Nephron progenitor cell (in vitro differentiated cells): ENCODE results near the gene KIAA0586.

Experiments
- DNase-seq: peaks from one replicate; pipeline ENCODE4 v3.0.0; 2021
- H3K27ac Mint-ChIP-seq: 2 replicates; pipeline ENCODE4 v1.8.0; 2021; ENCODE audit warnings: mild to moderate bottlenecking, moderate library complexity, mixed read lengths
- H3K27me3 Mint-ChIP-seq: 2 replicates; pipeline ENCODE4 v1.8.0; 2021; ENCODE audit warnings: mild to moderate bottlenecking, low read depth, mixed read lengths; ENCODE audit not compliant: poor library complexity
- H3K36me3 Mint-ChIP-seq: 2 replicates; pipeline ENCODE4 v1.8.0; 2021; ENCODE audit warnings: low read depth, mixed read lengths
- H3K4me1 Mint-ChIP-seq: 2 replicates; pipeline ENCODE4 v1.8.0; 2021; ENCODE audit warnings: mixed read lengths
- H3K4me3 Mint-ChIP-seq: 2 replicates; pipeline ENCODE4 v1.8.0; 2021; ENCODE audit warnings: mild to moderate bottlenecking, moderate library complexity, mixed read lengths
- H3K9me3 Mint-ChIP-seq: 2 replicates; pipeline ENCODE4 v1.8.0; 2021; ENCODE audit warnings: mild to moderate bottlenecking, moderate library complexity, mixed read lengths
- TF ChIP-seq, protein P1 (sequence below): fragments of 200-600 bp; sonication (generic); IDR thresholded peaks from 2 replicates; pipeline ENCODE4 v1.5.0; 2021; ENCODE audit warnings: antibody characterized with exemption

KIAA0586 gene

DNA sequence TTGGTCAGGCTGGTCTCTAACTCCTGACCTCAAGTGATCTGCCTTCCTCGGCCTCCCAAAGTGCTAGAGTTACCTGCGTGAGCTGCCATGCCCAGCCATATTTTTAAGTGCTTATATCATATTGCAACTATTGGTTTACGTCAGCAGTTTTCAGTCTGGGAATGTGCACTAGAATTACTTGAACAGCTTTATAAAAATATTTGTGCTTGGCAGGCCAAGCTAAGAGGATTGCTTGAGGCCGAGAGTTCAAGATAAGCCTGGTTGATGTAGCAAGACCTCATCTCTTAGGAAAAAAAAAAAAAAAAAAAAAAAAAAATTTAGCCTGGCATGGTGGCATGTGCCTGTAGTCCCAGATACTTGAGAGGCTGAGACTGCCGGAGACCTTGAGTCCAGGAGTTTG lies 17.1 kb downstream of the KIAA0586 start:
- TF ChIP-seq, protein P1, sequence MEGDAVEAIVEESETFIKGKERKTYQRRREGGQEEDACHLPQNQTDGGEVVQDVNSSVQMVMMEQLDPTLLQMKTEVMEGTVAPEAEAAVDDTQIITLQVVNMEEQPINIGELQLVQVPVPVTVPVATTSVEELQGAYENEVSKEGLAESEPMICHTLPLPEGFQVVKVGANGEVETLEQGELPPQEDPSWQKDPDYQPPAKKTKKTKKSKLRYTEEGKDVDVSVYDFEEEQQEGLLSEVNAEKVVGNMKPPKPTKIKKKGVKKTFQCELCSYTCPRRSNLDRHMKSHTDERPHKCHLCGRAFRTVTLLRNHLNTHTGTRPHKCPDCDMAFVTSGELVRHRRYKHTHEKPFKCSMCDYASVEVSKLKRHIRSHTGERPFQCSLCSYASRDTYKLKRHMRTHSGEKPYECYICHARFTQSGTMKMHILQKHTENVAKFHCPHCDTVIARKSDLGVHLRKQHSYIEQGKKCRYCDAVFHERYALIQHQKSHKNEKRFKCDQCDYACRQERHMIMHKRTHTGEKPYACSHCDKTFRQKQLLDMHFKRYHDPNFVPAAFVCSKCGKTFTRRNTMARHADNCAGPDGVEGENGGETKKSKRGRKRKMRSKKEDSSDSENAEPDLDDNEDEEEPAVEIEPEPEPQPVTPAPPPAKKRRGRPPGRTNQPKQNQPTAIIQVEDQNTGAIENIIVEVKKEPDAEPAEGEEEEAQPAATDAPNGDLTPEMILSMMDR: no peak
- no peak for DNase-seq
- no peaks in the 10 kb centered on the region for H3K27me3 Mint-ChIP-seq
- H3K36me3 Mint-ChIP-seq: peaks cover 50% of the 10 kb centered on the region
- H3K27ac Mint-ChIP-seq: no peak overlapping the region
- no peak overlapping the region for H3K4me3 Mint-ChIP-seq
- H3K4me1 Mint-ChIP-seq: no peaks in the 10 kb centered on the region
- H3K9me3 Mint-ChIP-seq: no peaks in the 10 kb centered on the region

DNA sequence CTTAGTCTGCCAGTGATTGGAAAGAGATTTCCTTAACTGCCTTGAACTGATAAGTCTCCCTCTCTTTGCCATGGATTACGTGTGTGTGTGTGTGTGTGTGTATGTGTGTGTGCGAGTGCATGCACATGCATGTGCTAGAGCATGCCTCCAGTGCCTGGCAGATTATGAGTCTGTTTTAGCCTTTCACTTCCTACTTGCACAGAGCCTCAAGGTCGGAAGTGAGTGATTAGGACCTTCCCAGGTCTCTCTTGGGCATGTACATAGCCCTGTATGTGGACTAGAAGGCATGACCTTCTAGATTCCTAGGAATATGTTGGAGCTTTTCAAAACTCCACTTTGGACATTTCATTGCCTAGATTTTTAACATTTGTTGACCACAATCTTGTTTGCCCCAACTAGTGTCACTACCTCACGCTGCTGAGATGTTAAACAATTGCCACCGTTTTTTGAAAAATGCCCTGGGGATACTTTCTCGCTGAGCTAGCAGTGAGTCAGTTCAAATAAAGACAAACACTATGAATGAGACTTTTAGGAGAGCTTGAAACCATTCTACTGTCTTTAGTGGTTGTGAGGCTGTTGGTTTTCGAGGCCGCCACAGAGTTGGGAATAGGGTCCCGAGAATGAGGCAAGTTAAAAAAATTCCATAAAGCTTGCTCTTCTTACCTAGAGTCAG lies 28.2 kb downstream of the KIAA0586 start:
- Mint-ChIP-seq H3K36me3 (peaks cover 76% of the 10 kb centered on the region), H3K4me1 (no peaks in the 10 kb centered on the region), H3K4me3 (no peak overlapping the region), H3K9me3 (no peaks in the 10 kb centered on the region), H3K27me3 (no peaks in the 10 kb centered on the region), H3K27ac (peak overlapping the region; percentile 33)
- DNase-seq: no peak
- TF ChIP-seq, protein P1: no peak

DNA sequence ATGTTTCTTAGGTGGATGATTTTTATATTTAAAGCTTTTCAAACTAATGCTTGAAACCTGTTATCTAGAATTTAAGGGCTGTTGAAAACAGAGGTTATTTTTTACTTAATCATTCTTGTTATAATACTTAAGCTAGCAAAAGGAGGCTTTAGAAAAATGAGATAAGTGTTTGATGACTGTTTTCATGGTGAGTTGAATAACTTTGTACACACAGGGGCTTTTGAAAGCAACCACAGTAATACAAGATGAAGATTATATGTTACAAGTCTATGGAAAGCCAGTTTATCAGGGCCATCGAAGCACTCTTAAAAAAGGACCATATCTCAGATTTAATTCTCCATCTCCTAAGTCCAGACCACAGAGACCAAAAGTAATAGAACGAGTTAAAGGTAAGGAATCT lies 33.3 kb downstream of the KIAA0586 start:
- TF ChIP-seq, protein P1: no peak
- H3K27me3 Mint-ChIP-seq: no peaks in the 10 kb centered on the region
- no peaks in the 10 kb centered on the region for H3K9me3 Mint-ChIP-seq
- H3K4me1 Mint-ChIP-seq: no peaks in the 10 kb centered on the region
- no peak overlapping the region for H3K27ac Mint-ChIP-seq
- no peak overlapping the region for H3K4me3 Mint-ChIP-seq
- peaks cover 59% of the 10 kb centered on the region for H3K36me3 Mint-ChIP-seq
- DNase-seq: no peak

DNA sequence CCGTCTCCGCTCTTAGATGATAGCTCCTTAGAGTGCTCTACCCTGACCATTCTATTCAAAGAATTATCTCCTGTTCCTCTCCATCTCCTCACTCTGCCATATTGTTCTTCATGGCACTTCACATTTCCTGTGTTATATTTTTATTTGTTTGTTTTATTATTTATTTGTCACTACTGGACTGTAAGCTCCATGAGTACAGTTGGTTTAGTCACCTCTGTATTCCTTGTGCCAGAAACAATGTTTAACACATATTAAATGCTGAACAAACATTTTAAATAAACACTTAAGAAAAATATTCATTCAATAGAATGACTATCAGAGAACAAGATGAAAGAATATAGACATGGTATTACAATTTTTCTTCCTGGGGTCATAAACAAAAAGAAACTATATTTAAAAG lies 35.6 kb downstream of the KIAA0586 start:
- H3K9me3 Mint-ChIP-seq: no peaks in the 10 kb centered on the region
- TF ChIP-seq, protein P1: no peak
- peaks cover 64% of the 10 kb centered on the region for H3K36me3 Mint-ChIP-seq
- H3K4me3 Mint-ChIP-seq: no peak overlapping the region
- H3K4me1 Mint-ChIP-seq: no peaks in the 10 kb centered on the region
- H3K27me3 Mint-ChIP-seq: no peaks in the 10 kb centered on the region
- no peak overlapping the region for H3K27ac Mint-ChIP-seq
- DNase-seq: no peak

DNA sequence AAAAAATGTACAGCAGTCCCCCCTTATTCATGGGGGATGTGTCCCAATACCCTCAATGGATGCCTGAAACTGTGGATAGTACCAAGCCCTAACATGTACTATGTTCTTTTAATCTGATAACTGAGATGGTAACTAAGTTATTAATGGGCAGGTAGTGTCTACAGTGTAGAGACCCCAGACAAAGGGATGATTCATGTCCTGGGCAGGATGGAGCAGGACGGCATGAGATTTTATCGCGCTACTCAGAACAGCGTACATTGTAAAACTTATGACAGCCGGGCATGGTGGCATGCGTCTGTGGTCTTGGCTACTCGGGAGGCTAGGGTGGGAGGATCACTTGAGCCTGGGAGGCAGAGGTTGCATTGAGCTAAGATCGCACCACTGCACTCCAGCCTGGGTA lies 37.1 kb downstream of the KIAA0586 start:
- DNase-seq: no peak
- Mint-ChIP-seq H3K9me3 (no peaks in the 10 kb centered on the region), H3K27me3 (no peaks in the 10 kb centered on the region), H3K27ac (no peak overlapping the region), H3K4me1 (no peaks in the 10 kb centered on the region), H3K36me3 (peaks cover 71% of the 10 kb centered on the region), H3K4me3 (no peak overlapping the region)
- TF ChIP-seq, protein P1: no peak

DNA sequence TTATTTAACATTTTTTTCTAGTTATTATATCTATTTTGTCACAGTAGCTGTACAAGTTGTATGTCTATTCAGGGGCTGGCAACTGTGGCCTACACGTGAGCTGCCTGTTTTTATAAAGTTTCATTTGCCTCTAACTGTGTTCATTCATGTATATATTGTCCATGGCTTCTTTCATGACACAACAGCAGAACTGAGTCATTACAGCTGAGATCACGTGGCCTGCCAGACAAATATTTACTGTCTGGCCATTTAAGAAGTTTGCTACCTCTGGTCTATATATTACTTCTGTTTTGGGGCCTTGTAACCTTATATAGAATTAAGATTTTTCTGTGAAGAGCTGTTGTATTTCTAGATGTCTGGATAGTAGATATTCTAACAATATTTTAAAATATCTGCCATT lies 37.9 kb downstream of the KIAA0586 start:
- H3K36me3 Mint-ChIP-seq: peaks cover 67% of the 10 kb centered on the region
- no peaks in the 10 kb centered on the region for H3K27me3 Mint-ChIP-seq
- TF ChIP-seq, protein P1: no peak
- H3K9me3 Mint-ChIP-seq: no peaks in the 10 kb centered on the region
- H3K27ac Mint-ChIP-seq: no peak overlapping the region
- no peaks in the 10 kb centered on the region for H3K4me1 Mint-ChIP-seq
- H3K4me3 Mint-ChIP-seq: no peak overlapping the region
- no peak for DNase-seq
